Astrocyte (in vitro differentiated cells and primary cell): ENCODE measurements around the gene NPHS2. TPM values are rescaled to one million over a fixed set of nuclear protein-coding genes. Genes with fewer than 3 reads are reported as not detected.

Source experiments
- DNase-seq: peaks from one replicate; pipeline ENCODE4 v3.0.0-alpha.2; 2010; ENCODE audit warnings: low read depth
- FAIRE-seq: peaks from 2 replicates; lab custom pipeline; 2011; peaks lifted over from hg19 to GRCh38; lab: Jason Lieb, UNC
- H2AFZ ChIP-seq: 2 replicates; pipeline ENCODE4 v1.6.0; 2012; ENCODE audit warnings: low read depth, low read length, inconsistent platforms
- H3K27ac ChIP-seq: 2 replicates; pipeline ENCODE4 v1.5.1; 2011; ENCODE audit warnings: low read depth, low read length, inconsistent platforms
- H3K27me3 ChIP-seq: 2 replicates; pipeline ENCODE4 v1.6.0; 2011; ENCODE audit warnings: low read length, inconsistent platforms; ENCODE audit not compliant: insufficient read depth
- H3K36me3 ChIP-seq: 2 replicates; pipeline ENCODE4 v1.5.1; 2011; ENCODE audit warnings: low read length, inconsistent platforms; ENCODE audit not compliant: insufficient read depth
- H3K4me1 ChIP-seq: 2 replicates; pipeline ENCODE4 v1.5.1; 2011; ENCODE audit warnings: low read length, inconsistent platforms; ENCODE audit not compliant: insufficient read depth
- H3K4me2 ChIP-seq: 2 replicates; pipeline ENCODE4 v1.6.0; 2012; ENCODE audit warnings: low read length, inconsistent platforms
- H3K4me3 ChIP-seq: 2 replicates; pipeline ENCODE4 v1.5.1; 2011; ENCODE audit warnings: low read depth, mild to moderate bottlenecking, low read length, inconsistent platforms; ENCODE audit not compliant: insufficient read depth
- H3K79me2 ChIP-seq: 2 replicates; pipeline ENCODE4 v1.6.0; 2012; ENCODE audit warnings: mild to moderate bottlenecking, low read length, inconsistent platforms; ENCODE audit not compliant: insufficient read depth
- H3K9ac ChIP-seq: 2 replicates; pipeline ENCODE4 v1.6.0; 2012; ENCODE audit warnings: mild to moderate bottlenecking, low read length, inconsistent platforms
- H3K9me3 ChIP-seq: 2 replicates; pipeline ENCODE4 v1.5.1; 2012; ENCODE audit warnings: low read depth, mild to moderate bottlenecking, low read length, inconsistent platforms; ENCODE audit not compliant: insufficient read depth
- H4K20me1 ChIP-seq: 2 replicates; pipeline ENCODE4 v1.6.0; 2012; ENCODE audit warnings: low read length, inconsistent platforms; ENCODE audit not compliant: insufficient read depth
- H3K27ac Mint-ChIP-seq: one replicate; pipeline ENCODE4 v1.8.0; 2021; ENCODE audit warnings: mild to moderate bottlenecking, mixed read lengths; ENCODE audit not compliant: unreplicated experiment
- H3K27me3 Mint-ChIP-seq: one replicate; pipeline ENCODE4 v1.8.0; 2021; ENCODE audit warnings: low read depth, mixed read lengths; ENCODE audit not compliant: unreplicated experiment
- H3K36me3 Mint-ChIP-seq: one replicate; pipeline ENCODE4 v1.8.0; 2021; ENCODE audit warnings: low read depth, mixed read lengths; ENCODE audit not compliant: unreplicated experiment
- H3K4me1 Mint-ChIP-seq: one replicate; pipeline ENCODE4 v1.8.0; 2021; ENCODE audit warnings: low read depth, mixed read lengths; ENCODE audit not compliant: unreplicated experiment
- H3K4me3 Mint-ChIP-seq: one replicate; pipeline ENCODE4 v1.8.0; 2021; ENCODE audit warnings: mild to moderate bottlenecking, moderate library complexity, mixed read lengths; ENCODE audit not compliant: unreplicated experiment
- H3K9me3 Mint-ChIP-seq: one replicate; pipeline ENCODE4 v1.8.0; 2021; ENCODE audit warnings: mild to moderate bottlenecking, mixed read lengths; ENCODE audit not compliant: unreplicated experiment
- EZH2 ChIP-seq: IDR thresholded peaks from 2 replicates; pipeline ENCODE4 v1.6.1; 2012; ENCODE audit warnings: mild to moderate bottlenecking, low read length, inconsistent platforms; ENCODE audit not compliant: insufficient read depth
- total RNA-seq: library from RNA; stranded (reverse); gene quantifications from 2 replicates; pipeline ENCODE4 v1.2.1, GENCODE V29; 2021
- TF ChIP-seq, protein P1 (sequence below): IDR thresholded peaks from 2 replicates; pipeline ENCODE4 v1.5.1; 2011; ENCODE audit warnings: low read depth, mild to moderate bottlenecking, inconsistent platforms, low read length, moderate library complexity; ENCODE audit not compliant: insufficient read depth

NPHS2 gene
- total RNA-seq, 1 donor from 2014 or later = not detected

DNA sequence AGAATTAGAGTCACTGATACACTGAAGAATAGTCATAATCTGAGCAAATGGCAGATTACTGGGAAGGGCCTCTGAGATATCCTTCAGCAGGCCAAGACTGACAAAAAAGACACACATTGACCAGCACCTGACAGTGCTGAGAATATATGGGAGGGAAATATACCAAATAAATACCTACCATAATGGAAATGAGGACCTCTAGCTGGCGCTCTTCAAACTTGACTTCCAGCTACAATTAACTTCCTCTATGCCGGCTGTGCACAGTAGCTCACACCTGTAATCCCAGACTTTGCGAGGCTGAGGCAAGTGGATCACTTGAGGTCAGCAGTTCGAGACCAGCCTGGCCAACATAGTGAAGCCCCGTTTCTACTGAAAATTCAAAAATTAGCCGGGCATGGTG lies 69.5 kb downstream of the NPHS2 start:
- no peak overlapping the region for H3K9ac ChIP-seq
- Mint-ChIP-seq H3K4me1 (no peaks in the 10 kb centered on the region), H3K4me3 (no peak overlapping the region), H3K27me3 (peaks cover 1% of the 10 kb centered on the region), H3K36me3 (no peaks in the 10 kb centered on the region), H3K9me3 (no peaks in the 10 kb centered on the region), H3K27ac (no peak overlapping the region)
- no peak overlapping the region for H2AFZ ChIP-seq
- no peak overlapping the region for H3K4me2 ChIP-seq
- H3K79me2 ChIP-seq = no peaks in the 10 kb centered on the region
- FAIRE-seq (no peak), DNase-seq (no peak)
- no peaks in the 10 kb centered on the region for H3K9me3 ChIP-seq
- no peaks in the 10 kb centered on the region for H3K36me3 ChIP-seq
- no peak overlapping the region for H3K27ac ChIP-seq
- H3K4me3 ChIP-seq = no peak overlapping the region
- no peaks in the 10 kb centered on the region for H3K27me3 ChIP-seq
- no peak for TF ChIP-seq EZH2
- TF ChIP-seq, protein P1, sequence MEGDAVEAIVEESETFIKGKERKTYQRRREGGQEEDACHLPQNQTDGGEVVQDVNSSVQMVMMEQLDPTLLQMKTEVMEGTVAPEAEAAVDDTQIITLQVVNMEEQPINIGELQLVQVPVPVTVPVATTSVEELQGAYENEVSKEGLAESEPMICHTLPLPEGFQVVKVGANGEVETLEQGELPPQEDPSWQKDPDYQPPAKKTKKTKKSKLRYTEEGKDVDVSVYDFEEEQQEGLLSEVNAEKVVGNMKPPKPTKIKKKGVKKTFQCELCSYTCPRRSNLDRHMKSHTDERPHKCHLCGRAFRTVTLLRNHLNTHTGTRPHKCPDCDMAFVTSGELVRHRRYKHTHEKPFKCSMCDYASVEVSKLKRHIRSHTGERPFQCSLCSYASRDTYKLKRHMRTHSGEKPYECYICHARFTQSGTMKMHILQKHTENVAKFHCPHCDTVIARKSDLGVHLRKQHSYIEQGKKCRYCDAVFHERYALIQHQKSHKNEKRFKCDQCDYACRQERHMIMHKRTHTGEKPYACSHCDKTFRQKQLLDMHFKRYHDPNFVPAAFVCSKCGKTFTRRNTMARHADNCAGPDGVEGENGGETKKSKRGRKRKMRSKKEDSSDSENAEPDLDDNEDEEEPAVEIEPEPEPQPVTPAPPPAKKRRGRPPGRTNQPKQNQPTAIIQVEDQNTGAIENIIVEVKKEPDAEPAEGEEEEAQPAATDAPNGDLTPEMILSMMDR = no peak
- H3K4me1 ChIP-seq = no peaks in the 10 kb centered on the region
- no peaks in the 10 kb centered on the region for H4K20me1 ChIP-seq

Other genes with a start within 250 kb of the NPHS2 start
- gene AXDND1, start 210.0 kb downstream of the NPHS2 start, total RNA-seq = 0.19 and 1.1 TPM in 2 replicates
- gene TDRD5, start 15.9 kb upstream of the NPHS2 start, total RNA-seq = not detected in 2 replicates
- gene FAM163A, start 167.3 kb upstream of the NPHS2 start, total RNA-seq = not detected in 2 replicates